Endothelial cell of umbilical vein (primary cell): ENCODE data around the gene GSTT4. TPM values are rescaled to one million over a fixed set of nuclear protein-coding genes. Genes with fewer than 3 reads are reported as not detected.
"Not testable (repeated sequence)": the region's sequence is repeated elsewhere in the genome, so short reads cannot be mapped to it uniquely, and the experiment has no call there.

Source experiments
- BruUV-seq: library from RNA; stranded (reverse); fragments of 400-500 nt; replicated peaks from 2 replicates; lab custom pipeline; 2021; lab: Mats Ljungman, UMichigan
- CTCF ChIA-PET: fragments of 300-600, 350-600 bp; sonication (Branson Sonifier 250); formaldehyde crosslinking; loops from one replicate; lab custom pipeline; 2021; ENCODE audit warnings: antibody characterized with exemption, inconsistent platforms; lab: Charles Lee
- POLR2A ChIA-PET: fragments of 300-600, 350-600 bp; sonication (Branson Sonifier 250); formaldehyde crosslinking; loops from one replicate; lab custom pipeline; 2021; ENCODE audit warnings: antibody characterized with exemption, inconsistent platforms; lab: Charles Lee
- DNase-seq: peaks from one replicate; pipeline ENCODE4 v3.0.0-alpha.2; 2011; ENCODE audit warnings: low read depth, low spot score
- FAIRE-seq: peaks from 2 replicates; lab custom pipeline; 2011; peaks lifted over from hg19 to GRCh38; lab: Jason Lieb, UNC
- H2AFZ ChIP-seq: 2 replicates; pipeline ENCODE4 v1.6.0; 2012; ENCODE audit warnings: low read depth, low read length, control low read depth, inconsistent platforms
- H3K27ac ChIP-seq: 2 replicates; pipeline ENCODE4 v1.5.1; 2011; ENCODE audit warnings: low read depth, mild to moderate bottlenecking, control low read depth, low read length, moderate library complexity; ENCODE audit not compliant: insufficient read depth
- H3K27me3 ChIP-seq, 2 experiments: 2 replicates each; pipeline versions ENCODE4 v1.6.0 to v1.6.1; 2011; ENCODE audit warnings: low read length in 2 of 2, mixed read lengths in 1 of 2; ENCODE audit not compliant: control insufficient read depth in 2 of 2, insufficient read depth in 2 of 2
- H3K36me3 ChIP-seq, 2 experiments: 2 replicates in 1 of 2; 3 replicates in 1 of 2; pipeline ENCODE4 v1.5.1; 2011; ENCODE audit warnings: low read length in 2 of 2, mild to moderate bottlenecking in 1 of 2, moderate library complexity in 1 of 2; ENCODE audit not compliant: control insufficient read depth in 2 of 2, insufficient read depth in 2 of 2; ENCODE audit errors: extremely low read depth in 1 of 2
- H3K4me1 ChIP-seq: 3 replicates; pipeline ENCODE4 v1.5.1; 2011; ENCODE audit warnings: mild to moderate bottlenecking, low read length; ENCODE audit not compliant: control insufficient read depth, insufficient read depth; ENCODE audit errors: extremely low read depth
- H3K4me2 ChIP-seq: 2 replicates; pipeline ENCODE4 v1.6.1; 2011; ENCODE audit warnings: low read length, control low read depth, mixed read lengths; ENCODE audit not compliant: insufficient read depth
- H3K4me3 ChIP-seq, 3 experiments: fragments of 200-600 bp in 1 of 3; sonication (generic), shearing (Covaris generic) in 1 of 3; replicated peaks in 1 of 3; 2 replicates each; pipeline ENCODE4 v1.5.1; 2011 to 2016; ENCODE audit warnings: control low read depth in 3 of 3, low read length in 3 of 3, mild to moderate bottlenecking in 2 of 3, inconsistent platforms in 1 of 3, low read depth in 1 of 3, moderate library complexity in 1 of 3; ENCODE audit not compliant: insufficient read depth in 1 of 3
- H3K79me2 ChIP-seq: 2 replicates; pipeline ENCODE4 v1.6.0; 2012; ENCODE audit warnings: low read length, inconsistent platforms; ENCODE audit not compliant: control insufficient read depth, insufficient read depth
- H3K9ac ChIP-seq: replicated peaks from 2 replicates; pipeline ENCODE3; 2011; ENCODE audit warnings: low read length, control low read depth; ENCODE audit not compliant: insufficient read depth; ENCODE audit errors: extremely low read depth
- H3K9me1 ChIP-seq: replicated peaks from 3 replicates; pipeline ENCODE4 v1.6.0; 2011; ENCODE audit warnings: mild to moderate bottlenecking, low read length; ENCODE audit not compliant: control insufficient read depth, insufficient read depth; ENCODE audit errors: extremely low read depth
- H3K9me3 ChIP-seq: replicated peaks from 2 replicates; pipeline ENCODE4 v1.5.1; 2012; ENCODE audit warnings: low read length, inconsistent platforms; ENCODE audit not compliant: control insufficient read depth, insufficient read depth
- H4K20me1 ChIP-seq: replicated peaks from 2 replicates; pipeline ENCODE3; 2011; ENCODE audit warnings: mild to moderate bottlenecking, low read length; ENCODE audit not compliant: control insufficient read depth, insufficient read depth; ENCODE audit errors: extremely low read depth
- FOS ChIP-seq: IDR thresholded peaks from 2 replicates; pipeline ENCODE4 v1.6.1; 2011; ENCODE audit warnings: mild to moderate bottlenecking, low read length, moderate library complexity, borderline replicate concordance; ENCODE audit not compliant: insufficient read depth
- MYC ChIP-seq: IDR thresholded peaks from one replicate; pipeline ENCODE4 v1.6.1; 2011; ENCODE audit warnings: mild to moderate bottlenecking, low read depth, low read length
- dilution Hi-C: fragments of 300-500 bp; cut with MboI; formaldehyde crosslinking; loops from one replicate; pipeline ENCODE4 v1.15.0; 2019; ENCODE audit warnings: low sequenced_read_pairs; ENCODE audit not compliant: extremely low pct_ligation_motif_present
- intact Hi-C: fragments of 100-400 bp; cut with micrococcal nuclease; formaldehyde crosslinking; loops from one replicate; pipeline ENCODE4 v1.10.0; 2022
- polyA plus RNA-seq, 4 experiments: library from polyadenylated mRNA; depleted of rRNA in 3 of 4; stranded (reverse) in 3 of 4; unstranded in 1 of 4; fragments of >200 nt; gene quantifications; 2 replicates each; pipeline versions ENCODE4 v1.2.1 to v1.2.3, GENCODE V29; 2011 to 2012; ENCODE audit warnings: missing spikeins in 1 of 4
- total RNA-seq: library from RNA; stranded (reverse); gene quantifications from 2 replicates; pipeline ENCODE4 v1.2.3, GENCODE V29; 2021
- TF ChIP-seq, protein P1 (sequence below), 2 donors: IDR thresholded peaks; 1 replicate in 1 of 2; 2 replicates in 1 of 2; pipeline ENCODE4 v1.5.1; 2011; ENCODE audit warnings: low read length in 2 of 2, mild to moderate bottlenecking in 2 of 2, moderate library complexity in 2 of 2, control low read depth in 1 of 2, inconsistent platforms in 1 of 2, low read depth in 1 of 2; ENCODE audit not compliant: insufficient read depth in 1 of 2; ENCODE audit errors: extremely low read depth in 1 of 2

Gene GSTT4
- total and polyA plus RNA-seq, 2 donors (not counting 3 experiments of a cell fraction or from before 2014, with no cell fraction given) = not detected

DNA sequence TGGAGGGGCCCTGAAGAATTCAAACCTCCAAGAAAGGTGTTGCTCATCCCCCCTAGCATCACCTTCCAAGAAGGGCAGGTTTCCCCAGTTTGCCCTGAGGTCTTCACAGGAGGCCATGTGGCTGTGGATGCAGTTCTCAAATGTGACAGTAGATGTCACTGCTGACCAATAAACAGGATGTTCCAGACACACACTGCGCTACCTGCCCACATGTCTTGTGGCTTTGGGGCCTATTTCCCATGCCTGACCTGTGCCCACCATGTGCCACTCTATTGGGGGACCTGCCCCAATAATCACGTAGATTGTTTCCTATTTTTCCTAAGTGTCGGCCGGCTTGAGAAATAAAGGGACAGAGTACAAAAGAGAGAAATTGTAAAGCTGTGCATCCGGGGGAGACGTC lies 20.8 kb downstream of the GSTT4 start:
- Histone ChIP-seq H3K36me3 (no peaks in the 10 kb centered on the region), H3K4me3 (no peak overlapping the region), H3K9me1 (no peaks in the 10 kb centered on the region), H3K27ac (no peak overlapping the region), H2AFZ (no peak overlapping the region), H3K27me3 (no peaks in the 10 kb centered on the region), H3K9ac (no peak overlapping the region), H3K4me1 (no peaks in the 10 kb centered on the region), H3K4me2 (no peak overlapping the region), H3K79me2 (no peaks in the 10 kb centered on the region), H3K9me3 (no peaks in the 10 kb centered on the region), H4K20me1 (no peaks in the 10 kb centered on the region)
- DNase-seq (peak; percentile 34), FAIRE-seq (peak; percentile 80)
- TF ChIP-seq MYC = no peak
- TF ChIP-seq FOS = no peak
- TF ChIP-seq, protein P1, sequence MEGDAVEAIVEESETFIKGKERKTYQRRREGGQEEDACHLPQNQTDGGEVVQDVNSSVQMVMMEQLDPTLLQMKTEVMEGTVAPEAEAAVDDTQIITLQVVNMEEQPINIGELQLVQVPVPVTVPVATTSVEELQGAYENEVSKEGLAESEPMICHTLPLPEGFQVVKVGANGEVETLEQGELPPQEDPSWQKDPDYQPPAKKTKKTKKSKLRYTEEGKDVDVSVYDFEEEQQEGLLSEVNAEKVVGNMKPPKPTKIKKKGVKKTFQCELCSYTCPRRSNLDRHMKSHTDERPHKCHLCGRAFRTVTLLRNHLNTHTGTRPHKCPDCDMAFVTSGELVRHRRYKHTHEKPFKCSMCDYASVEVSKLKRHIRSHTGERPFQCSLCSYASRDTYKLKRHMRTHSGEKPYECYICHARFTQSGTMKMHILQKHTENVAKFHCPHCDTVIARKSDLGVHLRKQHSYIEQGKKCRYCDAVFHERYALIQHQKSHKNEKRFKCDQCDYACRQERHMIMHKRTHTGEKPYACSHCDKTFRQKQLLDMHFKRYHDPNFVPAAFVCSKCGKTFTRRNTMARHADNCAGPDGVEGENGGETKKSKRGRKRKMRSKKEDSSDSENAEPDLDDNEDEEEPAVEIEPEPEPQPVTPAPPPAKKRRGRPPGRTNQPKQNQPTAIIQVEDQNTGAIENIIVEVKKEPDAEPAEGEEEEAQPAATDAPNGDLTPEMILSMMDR (IDR thresholded peaks at IDR 0.05; ENCODE audit: extremely low read depth in 1 of 2, insufficient read depth in 1 of 2, low read depth in 1 of 2, low read length in 2 of 2) = peak; percentile 46
- dilution Hi-C loops = no loop called here
- POLR2A ChIA-PET = no interaction called here
- BruUV-seq = no TSS peak
- intact Hi-C loops = no loop called here
- CTCF ChIA-PET = interaction anchor here (0.6 to 1.3 kb wide), 2 partner anchors 189 to 191 kb away, joined by 5 to 12 read pairs; no protein-coding TSS in a partner anchor

DNA sequence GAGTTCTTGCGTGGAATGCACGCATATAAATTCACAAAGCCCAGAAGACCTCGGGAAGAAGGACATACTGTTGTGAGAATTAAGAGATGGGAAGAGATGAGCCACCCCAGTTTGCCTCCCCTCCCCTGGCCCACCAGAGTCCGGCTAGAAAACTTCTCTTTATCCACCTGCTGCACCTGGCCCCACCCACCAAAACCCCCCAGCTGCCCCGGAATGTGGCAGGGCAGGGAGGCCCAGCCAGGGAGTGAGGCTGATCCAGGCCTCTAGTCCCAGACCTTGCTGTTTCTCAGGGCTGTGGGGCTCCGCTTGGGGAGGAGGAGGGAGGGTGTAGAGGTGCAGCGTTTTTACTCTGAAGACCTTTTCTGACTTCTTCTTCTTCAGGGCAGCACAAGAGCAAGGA lies 24.7 kb downstream of the GSTT4 start:
- H3K4me1 ChIP-seq, H4K20me1 ChIP-seq, dilution Hi-C loops, H2AFZ ChIP-seq, H3K27me3 ChIP-seq, POLR2A ChIA-PET, H3K27ac ChIP-seq, H3K4me2 ChIP-seq, H3K36me3 ChIP-seq, H3K79me2 ChIP-seq, intact Hi-C loops, H3K9ac ChIP-seq, CTCF ChIA-PET, H3K4me3 ChIP-seq, H3K9me1 ChIP-seq, DNase-seq, H3K9me3 ChIP-seq, BruUV-seq: not testable (repeated sequence)
- peak; percentile 78 for FAIRE-seq

DNA sequence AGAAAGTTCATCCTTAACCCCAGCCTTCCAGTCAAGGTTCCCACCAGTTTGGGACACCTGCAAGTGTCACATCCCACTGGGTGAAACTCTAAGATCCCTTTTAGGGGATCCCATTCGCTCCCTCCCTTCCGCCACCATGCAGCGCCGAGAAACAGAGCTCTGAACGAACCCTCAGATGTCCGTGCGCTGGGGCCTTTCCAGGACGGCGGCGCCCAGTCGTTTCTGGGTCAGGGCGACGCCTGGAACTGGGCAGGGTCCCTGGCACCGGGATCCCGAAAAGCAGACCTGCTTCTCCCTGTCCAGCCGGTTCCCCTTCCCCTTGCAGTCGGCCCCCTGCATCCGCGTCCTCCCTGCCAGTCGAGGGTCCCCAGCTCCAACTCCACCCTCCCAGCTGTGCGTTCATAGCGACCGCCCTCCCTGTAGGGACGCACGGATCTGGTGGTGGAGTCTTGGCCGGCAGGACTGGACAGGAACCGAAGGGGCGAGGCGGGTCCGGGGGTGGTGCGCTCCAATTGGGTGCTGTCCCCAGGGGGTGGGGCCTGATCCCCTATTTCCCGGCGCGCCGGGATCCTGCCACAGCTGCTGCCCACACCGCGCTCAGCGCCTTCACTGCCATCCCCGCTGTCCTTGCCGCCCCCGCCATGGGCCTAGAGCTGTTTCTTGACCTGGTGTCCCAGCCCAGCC lies 25.6 kb downstream of the GSTT4 start, which contains the start of gene GSTT2:
TSS of gene GSTT2 (plus strand) at position 578 of the 684 bp plus-strand sequence.
- BruUV-seq, intact Hi-C loops: not testable (repeated sequence)
- FAIRE-seq = peak; percentile 100

More for the DNA sequence above, 25.6 kb downstream of the GSTT4 start, which contains the start of gene GSTT2:
- H3K9me3 ChIP-seq, H3K9me1 ChIP-seq, H3K9ac ChIP-seq, DNase-seq, H3K79me2 ChIP-seq, H3K27me3 ChIP-seq, H3K27ac ChIP-seq, dilution Hi-C loops, H4K20me1 ChIP-seq, H3K4me2 ChIP-seq, H3K4me3 ChIP-seq, CTCF ChIA-PET, H2AFZ ChIP-seq, H3K36me3 ChIP-seq, POLR2A ChIA-PET, H3K4me1 ChIP-seq: not testable (repeated sequence)
